Transverse colon (tissue), 4 donors: ENCODE data around the gene CEACAM6. TPM values are rescaled to one million over a fixed set of nuclear protein-coding genes. Genes with fewer than 3 reads are reported as not detected.

Source experiments
- DNase-seq: peaks from one replicate; pipeline ENCODE4 v3.0.0-alpha.2; 2019
- H3K27ac ChIP-seq, 4 donors: fragments of 200-600 bp; sonication (generic); 2 replicates each; pipeline ENCODE4 v1.5.1; 2016 to 2018; ENCODE audit warnings: inconsistent platforms in 4 of 4
- H3K27me3 ChIP-seq: fragments of 200-600 bp; sonication (generic); 2 replicates; pipeline ENCODE4 v1.5.1; 2017; ENCODE audit warnings: inconsistent platforms
- H3K36me3 ChIP-seq, 4 donors: fragments of 200-600 bp; sonication (generic); 2 replicates each; pipeline ENCODE4 v1.5.1; 2017 to 2019; ENCODE audit warnings: inconsistent platforms in 4 of 4
- H3K4me1 ChIP-seq, 4 donors: fragments of 200-600 bp; sonication (generic); 2 replicates each; pipeline ENCODE4 v1.5.1; 2017 to 2020; ENCODE audit warnings: inconsistent platforms in 4 of 4
- H3K4me3 ChIP-seq, 4 donors: fragments of 200-600 bp; sonication (generic); 1 replicate in 1 of 4; 2 replicates in 3 of 4; pipeline versions ENCODE4 v1.5.1 to v1.6.1; 2017 to 2019; ENCODE audit warnings: inconsistent platforms in 4 of 4
- H3K9me3 ChIP-seq, 2 donors: fragments of 200-600 bp; sonication (generic); 2 replicates each; pipeline ENCODE4 v1.5.1; 2017 to 2019; ENCODE audit warnings: inconsistent platforms in 2 of 2
- EP300 ChIP-seq: sonication (generic); formaldehyde crosslinking; IDR thresholded peaks from one replicate; pipeline ENCODE4 v1.6.1; 2017; ENCODE audit warnings: antibody characterized with exemption, low read depth
- POLR2A ChIP-seq: fragments of 450-650 bp; IDR thresholded peaks from one replicate; pipeline ENCODE4 v1.6.1; 2016; ENCODE audit warnings: antibody characterized with exemption, mild to moderate bottlenecking, moderate library complexity
- POLR2AphosphoS5 ChIP-seq, 3 donors: sonication (generic); formaldehyde crosslinking; IDR thresholded peaks; one replicate each; pipeline ENCODE4 v1.6.1; 2016; ENCODE audit warnings: antibody characterized with exemption in 3 of 3
- WGBS, 2 donors: methylation state at CpG; one replicate each; pipeline ENCODE4 v1.1.5; 2018; ENCODE audit warnings: low coverage in 1 of 2; 5-methylcytosine and 5-hydroxymethylcytosine counted together
- in situ Hi-C, 4 donors: fragments of 200-750 bp; cut with MboI; loops; one replicate each; pipeline versions ENCODE4 v1.15.0 to v1.15.1; 2017; ENCODE audit warnings: low sequenced_read_pairs in 3 of 4, low pct_ligation_motif_present in 1 of 4, low pct_unique_long_range_greater_than_20kb in 1 of 4
- intact Hi-C: fragments of 100-400 bp; cut with DNase I; formaldehyde crosslinking; loops from one replicate; pipeline ENCODE4 v1.15.1; 2023; ENCODE audit warnings: low total_unique reads
- total RNA-seq, 4 donors: library from RNA; depleted of rRNA; stranded (reverse); fragments of >200 nt; gene quantifications; one replicate each; pipeline ENCODE4 v1.1.0, GENCODE V29; 2016
- TF ChIP-seq, protein P1 (sequence below), 5 experiments: fragments of 200-600 bp in 3 of 5; fragments of 450-650 bp in 2 of 5; sonication (generic) in 3 of 5; IDR thresholded peaks; 1 replicate in 2 of 5; 2 replicates in 3 of 5; pipeline ENCODE4 v1.5.1; 2016 to 2017; ENCODE audit warnings: antibody characterized with exemption in 5 of 5, inconsistent platforms in 3 of 5, mild to moderate bottlenecking in 2 of 5, moderate library complexity in 1 of 5

Gene CEACAM6
- total RNA-seq, 4 donors from 2014 or later, result 33.8 to 209 (median 104) TPM

DNA sequence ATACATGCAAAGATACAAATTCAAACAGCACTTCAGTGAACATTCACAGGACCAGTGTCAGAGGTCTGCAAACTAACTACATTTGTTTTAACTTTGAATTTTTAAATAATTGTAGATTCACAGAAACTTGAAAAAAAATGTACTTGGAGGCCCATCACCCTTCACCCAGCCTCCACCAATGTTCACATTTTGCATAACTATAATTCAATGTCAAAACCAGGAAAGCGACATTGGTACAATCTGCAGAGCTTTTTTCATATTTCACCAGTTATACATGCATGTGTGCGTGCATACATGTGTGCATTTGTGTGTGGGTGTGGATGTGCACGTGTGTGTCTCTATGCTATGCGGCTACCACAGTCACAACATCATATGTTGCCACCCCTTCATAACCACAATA is 60.0 kb downstream of the CEACAM6 start:
- H3K36me3 ChIP-seq, result no peaks in the 10 kb centered on the region
- intact Hi-C loops, result no loop called here

DNA sequence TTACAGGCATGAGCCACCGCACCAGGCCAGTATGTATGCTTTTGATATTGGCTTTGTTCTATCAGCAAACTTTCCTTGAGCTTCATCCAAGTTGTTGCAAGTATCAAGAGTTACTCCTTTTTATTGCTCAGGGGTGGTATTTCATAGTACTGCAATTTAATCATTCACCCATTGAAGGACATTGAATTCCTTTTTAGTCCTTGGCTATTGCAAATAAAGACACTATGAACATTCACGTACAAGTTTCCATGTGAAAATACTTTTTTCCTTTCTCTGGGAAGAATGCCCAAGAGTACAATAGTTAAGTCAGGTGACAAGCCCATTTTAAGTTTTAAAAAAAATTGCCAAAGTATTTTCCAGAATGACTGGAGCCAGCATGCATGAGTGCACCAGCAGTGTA is 61.4 kb downstream of the CEACAM6 start:
- no peak overlapping the region for H3K4me3 ChIP-seq
- no peaks in the 10 kb centered on the region for H3K36me3 ChIP-seq
- H3K9me3 ChIP-seq, result no peaks in the 10 kb centered on the region
- WGBS, 2 donors, result 33 to 49% methylated on average over 1 to 2 of the region's 2 CpGs
- TF ChIP-seq, protein P1, sequence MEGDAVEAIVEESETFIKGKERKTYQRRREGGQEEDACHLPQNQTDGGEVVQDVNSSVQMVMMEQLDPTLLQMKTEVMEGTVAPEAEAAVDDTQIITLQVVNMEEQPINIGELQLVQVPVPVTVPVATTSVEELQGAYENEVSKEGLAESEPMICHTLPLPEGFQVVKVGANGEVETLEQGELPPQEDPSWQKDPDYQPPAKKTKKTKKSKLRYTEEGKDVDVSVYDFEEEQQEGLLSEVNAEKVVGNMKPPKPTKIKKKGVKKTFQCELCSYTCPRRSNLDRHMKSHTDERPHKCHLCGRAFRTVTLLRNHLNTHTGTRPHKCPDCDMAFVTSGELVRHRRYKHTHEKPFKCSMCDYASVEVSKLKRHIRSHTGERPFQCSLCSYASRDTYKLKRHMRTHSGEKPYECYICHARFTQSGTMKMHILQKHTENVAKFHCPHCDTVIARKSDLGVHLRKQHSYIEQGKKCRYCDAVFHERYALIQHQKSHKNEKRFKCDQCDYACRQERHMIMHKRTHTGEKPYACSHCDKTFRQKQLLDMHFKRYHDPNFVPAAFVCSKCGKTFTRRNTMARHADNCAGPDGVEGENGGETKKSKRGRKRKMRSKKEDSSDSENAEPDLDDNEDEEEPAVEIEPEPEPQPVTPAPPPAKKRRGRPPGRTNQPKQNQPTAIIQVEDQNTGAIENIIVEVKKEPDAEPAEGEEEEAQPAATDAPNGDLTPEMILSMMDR (IDR thresholded peaks at IDR 0.05), result no peak
- TF ChIP-seq POLR2A, result no peak
- TF ChIP-seq POLR2AphosphoS5 (IDR thresholded peaks at IDR 0.05), result no peak
- no peak for TF ChIP-seq EP300
- intact Hi-C loops (no loop called here), in situ Hi-C loops (no loop called here)
- peaks cover 7% of the 10 kb centered on the region for H3K27me3 ChIP-seq
- DNase-seq, result peak; percentile 28
- no peaks in the 10 kb centered on the region for H3K4me1 ChIP-seq
- no peak overlapping the region for H3K27ac ChIP-seq

More for the DNA sequence above, 60.0 kb downstream of the CEACAM6 start:
- H3K4me3 ChIP-seq, result no peak overlapping the region
- peaks cover 3% of the 10 kb centered on the region for H3K27me3 ChIP-seq
- no peak for DNase-seq
- H3K4me1 ChIP-seq, result no peaks in the 10 kb centered on the region
- no peak for TF ChIP-seq POLR2A
- no peak for TF ChIP-seq EP300
- TF ChIP-seq, protein P1 (IDR thresholded peaks at IDR 0.05), result no peak
- TF ChIP-seq POLR2AphosphoS5 (IDR thresholded peaks at IDR 0.05), result no peak
- 71 to 91% methylated on average over 4 of the region's 4 CpGs for WGBS, 2 donors
- no peak overlapping the region for H3K27ac ChIP-seq
- in situ Hi-C loops, result no loop called here
- H3K9me3 ChIP-seq, result no peaks in the 10 kb centered on the region

DNA sequence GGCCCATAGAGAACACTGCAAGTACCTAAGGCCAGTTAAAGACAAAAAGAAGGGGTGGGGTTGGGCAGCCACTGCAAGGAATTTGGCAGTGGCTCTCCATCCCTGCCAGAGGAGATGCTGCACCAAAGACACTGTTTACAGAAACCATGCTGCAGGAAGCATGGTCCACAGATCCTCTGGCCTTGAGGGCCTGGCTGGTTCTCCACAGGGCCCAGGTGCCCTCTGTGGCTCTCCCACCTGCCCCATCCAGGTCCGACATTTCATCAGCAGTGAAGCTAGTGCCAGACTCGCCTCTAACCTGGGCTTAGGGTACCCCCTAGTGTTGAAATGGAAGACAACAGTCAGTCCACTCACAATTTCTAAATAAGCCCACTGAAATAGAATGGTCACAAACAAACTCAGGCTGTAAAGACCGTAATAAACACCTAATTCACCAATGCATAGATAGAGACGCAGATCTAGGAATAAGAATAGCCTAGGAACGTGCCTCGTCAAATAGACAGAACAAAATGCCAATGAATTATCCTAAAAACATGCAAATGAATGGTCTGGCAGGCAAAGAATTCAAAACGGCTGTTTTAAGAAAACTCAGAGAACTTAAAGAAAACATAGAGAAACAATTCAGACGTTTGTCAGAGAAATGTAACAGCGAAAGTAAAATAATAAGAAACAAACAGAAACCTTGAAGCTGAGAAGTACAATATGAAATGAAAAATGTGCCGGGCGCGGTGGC is 65.8 kb downstream of the CEACAM6 start:
- WGBS, 2 donors, result 31 to 59% methylated on average over 5 to 12 of the region's 12 CpGs
- no peak overlapping the region for H3K27ac ChIP-seq
- no peak for TF ChIP-seq POLR2AphosphoS5 (IDR thresholded peaks at IDR 0.05)
- TF ChIP-seq, protein P1 (IDR thresholded peaks at IDR 0.05), result peak; percentile 42 to 76 (median 60)
- no peak for TF ChIP-seq POLR2A
- TF ChIP-seq EP300, result no peak
- H3K4me1 ChIP-seq, result no peaks in the 10 kb centered on the region
- in situ Hi-C loops, result loop anchor here in 1 of 4 donors (10.0 kb wide), 1 partner anchor 136 kb away; the partner anchor contains the start of gene CEACAM7
- DNase-seq, result peak; percentile 41
- peaks cover 19% of the 10 kb centered on the region for H3K27me3 ChIP-seq
- H3K36me3 ChIP-seq, result no peaks in the 10 kb centered on the region
- intact Hi-C loops, result no loop called here
- H3K4me3 ChIP-seq, result no peak overlapping the region
- no peaks in the 10 kb centered on the region for H3K9me3 ChIP-seq

Other genes with a start within 250 kb of the CEACAM6 start
- 1 to 10 TPM in 1 of 4 donors, under 1 TPM in 2, not detected in 1; 0.41 to 1.1 (median 0.95) TPM for gene CEACAM21, start 179.4 kb upstream of the CEACAM6 start, total RNA-seq
- gene CEACAM4, start 128.5 kb upstream of the CEACAM6 start, total RNA-seq, result 1 to 10 TPM in 1 of 4 donors, under 1 TPM in 1, not detected in 2; 0.48 to 1.5 TPM
- 1,000 to 10,000 TPM in 3 of 4 donors, 10 to 100 TPM in 1; 26.3 to 2,498 (median 1,946) TPM for gene CEACAM7, start 67.3 kb upstream of the CEACAM6 start, total RNA-seq
- gene CEACAM5, start 46.9 kb upstream of the CEACAM6 start, total RNA-seq, result 1,000 to 10,000 TPM in 3 of 4 donors, 10 to 100 TPM in 1; 95.5 to 1,964 (median 1,677) TPM
- 1 to 10 TPM in 2 of 4 donors, under 1 TPM in 1, not detected in 1; 0.82 to 2.2 (median 1.6) TPM for gene CEACAM3, start 41.1 kb downstream of the CEACAM6 start, total RNA-seq
- not detected for gene LYPD4, start 89.2 kb downstream of the CEACAM6 start, total RNA-seq
- not detected for gene DMRTC2, start 89.5 kb downstream of the CEACAM6 start, total RNA-seq
- gene RPS19, start 104.7 kb downstream of the CEACAM6 start, total RNA-seq, result 1,000 to 10,000 TPM in 2 of 4 donors, 100 to 1,000 TPM in 2; 595 to 1,336 (median 1,016) TPM
- gene CD79A, start 121.7 kb downstream of the CEACAM6 start, total RNA-seq, result 10 to 100 TPM in 1 of 4 donors, 1 to 10 TPM in 2, not detected in 1; 2.3 to 33.0 (median 8.2) TPM
- 100 to 1,000 TPM in 2 of 4 donors, 10 to 100 TPM in 2; 64.3 to 215 (median 113) TPM for gene ARHGEF1, start 127.7 kb downstream of the CEACAM6 start, total RNA-seq
- gene ERFL, start 172.9 kb downstream of the CEACAM6 start, total RNA-seq, result 1 to 10 TPM in 2 of 4 donors, under 1 TPM in 2; 0.27 to 1.9 (median 0.95) TPM
- 100 to 1,000 TPM in 3 of 4 donors, 10 to 100 TPM in 1; 75.6 to 235 (median 165) TPM for gene RABAC1, start 203.8 kb downstream of the CEACAM6 start, total RNA-seq
- gene ATP1A3, start 238.7 kb downstream of the CEACAM6 start, total RNA-seq, result 1 to 10 TPM in 2 of 4 donors, under 1 TPM in 1, not detected in 1; 0.20 to 1.1 (median 1.1) TPM